Measurements from ENCODE around the gene UPF3B.
"Not testable (repeated sequence)": the region's sequence is repeated elsewhere in the genome, so short reads cannot be mapped to it uniquely, and the experiment has no call there.

Gene UPF3B

GRCh38 chrX:119895843-119896326, 43.1 kb upstream of the UPF3B start, which contains the start of gene AKAP14:
TSS of gene AKAP14 (plus strand) at chrX:119895893. CDS start at chrX:119903224, 7,331 bp downstream.
- Histone ChIP-seq H3K36me3 (ENCODE audit: insufficient read depth, low read length) (no peaks in the 10 kb centered on the region), H3K4me3 (ENCODE audit: low read depth, low read length, poor library complexity, severe bottlenecking) (no peak within 1 kb of the TSS), H4K20me1 (ENCODE audit: insufficient read depth, low read length) (no peaks in the 10 kb centered on the region), H3K4me1 (ENCODE audit: insufficient read depth, low read length, severe bottlenecking) (no peaks in the 10 kb centered on the region), H3F3A (ENCODE audit: insufficient read depth, low read length) (no peaks in the 10 kb centered on the region), H3K9ac (ENCODE audit: low read length) (no peak within 1 kb of the TSS), H3K27me3 (ENCODE audit: insufficient read depth, low read length) (no peaks in the 10 kb centered on the region), H3K9me2 (ENCODE audit: low read depth, low read length) (no peaks in the 10 kb centered on the region), H3K79me2 (ENCODE audit: insufficient read depth, low read length) (no peaks in the 10 kb centered on the region), H3K9me3 (ENCODE audit: low read length) (no peaks in the 10 kb centered on the region), H2AFZ (ENCODE audit: low read length) (no peak within 1 kb of the TSS), H3K4me2 (ENCODE audit: low read length) (no peak within 1 kb of the TSS), H3K27ac (ENCODE audit: low read depth, low read length, poor library complexity, severe bottlenecking) (no peak within 1 kb of the TSS)
- TF ChIP-seq, protein P1, sequence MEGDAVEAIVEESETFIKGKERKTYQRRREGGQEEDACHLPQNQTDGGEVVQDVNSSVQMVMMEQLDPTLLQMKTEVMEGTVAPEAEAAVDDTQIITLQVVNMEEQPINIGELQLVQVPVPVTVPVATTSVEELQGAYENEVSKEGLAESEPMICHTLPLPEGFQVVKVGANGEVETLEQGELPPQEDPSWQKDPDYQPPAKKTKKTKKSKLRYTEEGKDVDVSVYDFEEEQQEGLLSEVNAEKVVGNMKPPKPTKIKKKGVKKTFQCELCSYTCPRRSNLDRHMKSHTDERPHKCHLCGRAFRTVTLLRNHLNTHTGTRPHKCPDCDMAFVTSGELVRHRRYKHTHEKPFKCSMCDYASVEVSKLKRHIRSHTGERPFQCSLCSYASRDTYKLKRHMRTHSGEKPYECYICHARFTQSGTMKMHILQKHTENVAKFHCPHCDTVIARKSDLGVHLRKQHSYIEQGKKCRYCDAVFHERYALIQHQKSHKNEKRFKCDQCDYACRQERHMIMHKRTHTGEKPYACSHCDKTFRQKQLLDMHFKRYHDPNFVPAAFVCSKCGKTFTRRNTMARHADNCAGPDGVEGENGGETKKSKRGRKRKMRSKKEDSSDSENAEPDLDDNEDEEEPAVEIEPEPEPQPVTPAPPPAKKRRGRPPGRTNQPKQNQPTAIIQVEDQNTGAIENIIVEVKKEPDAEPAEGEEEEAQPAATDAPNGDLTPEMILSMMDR (IDR thresholded peaks at IDR 0.05; ENCODE audit: low read length), result no peak
- no peak for TF ChIP-seq EZH2 (IDR thresholded peaks at IDR 0.05; ENCODE audit: borderline replicate concordance, low read length)

- H3K79me2 ChIP-seq (ENCODE audit: insufficient read depth, low read length); H2AFZ ChIP-seq (ENCODE audit: low read length); H3K9me2 ChIP-seq (ENCODE audit: low read depth, low read length); H3K4me2 ChIP-seq (ENCODE audit: low read length); H4K20me1 ChIP-seq (ENCODE audit: insufficient read depth, low read length); H3K27me3 ChIP-seq (ENCODE audit: insufficient read depth, low read length); H3K27ac ChIP-seq (ENCODE audit: low read depth, low read length, poor library complexity, severe bottlenecking); H3K36me3 ChIP-seq (ENCODE audit: insufficient read depth, low read length); H3K4me1 ChIP-seq (ENCODE audit: insufficient read depth, low read length, severe bottlenecking); H3K9me3 ChIP-seq (ENCODE audit: low read length); H3K4me3 ChIP-seq (ENCODE audit: low read depth, low read length, poor library complexity, severe bottlenecking); H3K9ac ChIP-seq (ENCODE audit: low read length); H3F3A ChIP-seq (ENCODE audit: insufficient read depth, low read length): not testable (repeated sequence)
These were observed 39.4 kb upstream of the UPF3B start for GRCh38 chrX:119891961-119892692.

- H3K79me2 ChIP-seq (ENCODE audit: insufficient read depth, low read length); H4K20me1 ChIP-seq (ENCODE audit: insufficient read depth, low read length); H2AFZ ChIP-seq (ENCODE audit: low read length); H3K4me1 ChIP-seq (ENCODE audit: insufficient read depth, low read length, severe bottlenecking); H3K4me2 ChIP-seq (ENCODE audit: low read length); H3K9me3 ChIP-seq (ENCODE audit: low read length); H3K36me3 ChIP-seq (ENCODE audit: insufficient read depth, low read length); H3K9ac ChIP-seq (ENCODE audit: low read length); H3F3A ChIP-seq (ENCODE audit: insufficient read depth, low read length); H3K27ac ChIP-seq (ENCODE audit: low read depth, low read length, poor library complexity, severe bottlenecking); H3K27me3 ChIP-seq (ENCODE audit: insufficient read depth, low read length); H3K9me2 ChIP-seq (ENCODE audit: low read depth, low read length); H3K4me3 ChIP-seq (ENCODE audit: low read depth, low read length, poor library complexity, severe bottlenecking): not testable (repeated sequence)
These were observed 37.9 kb upstream of the UPF3B start for GRCh38 chrX:119890626-119891025.

- Histone ChIP-seq H3K4me2 (ENCODE audit: low read length) (peak overlapping the region; percentile 67), H2AFZ (ENCODE audit: low read length) (no peak overlapping the region), H3K27ac (ENCODE audit: low read depth, low read length, poor library complexity, severe bottlenecking) (no peak overlapping the region)
These were observed 35.1 kb upstream of the UPF3B start for GRCh38 chrX:119887721-119888425.

More at GRCh38 chrX:119887721-119888425, 35.1 kb upstream of the UPF3B start:
- TF ChIP-seq EZH2 (IDR thresholded peaks at IDR 0.05; ENCODE audit: borderline replicate concordance, low read length), result no peak
- TF ChIP-seq, protein P1 (IDR thresholded peaks at IDR 0.05; ENCODE audit: low read length), result peak; percentile 47
- no peaks in the 10 kb centered on the region for H3K27me3 ChIP-seq (ENCODE audit: insufficient read depth, low read length)
- H3K79me2 ChIP-seq (ENCODE audit: insufficient read depth, low read length), result no peaks in the 10 kb centered on the region
- no peaks in the 10 kb centered on the region for H3F3A ChIP-seq (ENCODE audit: insufficient read depth, low read length)
- no peaks in the 10 kb centered on the region for H3K9me2 ChIP-seq (ENCODE audit: low read depth, low read length)
- H3K4me1 ChIP-seq (ENCODE audit: insufficient read depth, low read length, severe bottlenecking), result peaks cover 4% of the 10 kb centered on the region
- no peaks in the 10 kb centered on the region for H3K9me3 ChIP-seq (ENCODE audit: low read length)
- no peaks in the 10 kb centered on the region for H3K36me3 ChIP-seq (ENCODE audit: insufficient read depth, low read length)
- H4K20me1 ChIP-seq (ENCODE audit: insufficient read depth, low read length), result no peaks in the 10 kb centered on the region
- H3K9ac ChIP-seq (ENCODE audit: low read length), result no peak overlapping the region
- peak overlapping the region; percentile 48 for H3K4me3 ChIP-seq (ENCODE audit: low read depth, low read length, poor library complexity, severe bottlenecking)
